Astrocyte (in vitro differentiated cells and primary cell): ENCODE measurements around the gene CBX2. TPM values are rescaled to one million over a fixed set of nuclear protein-coding genes. Genes with fewer than 3 reads are reported as not detected.
A peak's percentile ranks its signal among the peaks of the same experiment; 100 is the strongest.

Experiments used
- DNase-seq: peaks from one replicate; pipeline ENCODE4 v3.0.0-alpha.2; 2010; ENCODE audit warnings: low read depth
- FAIRE-seq: peaks from 2 replicates; lab custom pipeline; 2011; peaks lifted over from hg19 to GRCh38; lab: Jason Lieb, UNC
- H2AFZ ChIP-seq: 2 replicates; pipeline ENCODE4 v1.6.0; 2012; ENCODE audit warnings: low read depth, low read length, inconsistent platforms
- H3K27ac ChIP-seq: 2 replicates; pipeline ENCODE4 v1.5.1; 2011; ENCODE audit warnings: low read depth, low read length, inconsistent platforms
- H3K27me3 ChIP-seq: 2 replicates; pipeline ENCODE4 v1.6.0; 2011; ENCODE audit warnings: low read length, inconsistent platforms; ENCODE audit not compliant: insufficient read depth
- H3K36me3 ChIP-seq: 2 replicates; pipeline ENCODE4 v1.5.1; 2011; ENCODE audit warnings: low read length, inconsistent platforms; ENCODE audit not compliant: insufficient read depth
- H3K4me1 ChIP-seq: 2 replicates; pipeline ENCODE4 v1.5.1; 2011; ENCODE audit warnings: low read length, inconsistent platforms; ENCODE audit not compliant: insufficient read depth
- H3K4me2 ChIP-seq: 2 replicates; pipeline ENCODE4 v1.6.0; 2012; ENCODE audit warnings: low read length, inconsistent platforms
- H3K4me3 ChIP-seq: 2 replicates; pipeline ENCODE4 v1.5.1; 2011; ENCODE audit warnings: low read depth, mild to moderate bottlenecking, low read length, inconsistent platforms; ENCODE audit not compliant: insufficient read depth
- H3K79me2 ChIP-seq: 2 replicates; pipeline ENCODE4 v1.6.0; 2012; ENCODE audit warnings: mild to moderate bottlenecking, low read length, inconsistent platforms; ENCODE audit not compliant: insufficient read depth
- H3K9ac ChIP-seq: 2 replicates; pipeline ENCODE4 v1.6.0; 2012; ENCODE audit warnings: mild to moderate bottlenecking, low read length, inconsistent platforms
- H3K9me3 ChIP-seq: 2 replicates; pipeline ENCODE4 v1.5.1; 2012; ENCODE audit warnings: low read depth, mild to moderate bottlenecking, low read length, inconsistent platforms; ENCODE audit not compliant: insufficient read depth
- H4K20me1 ChIP-seq: 2 replicates; pipeline ENCODE4 v1.6.0; 2012; ENCODE audit warnings: low read length, inconsistent platforms; ENCODE audit not compliant: insufficient read depth
- H3K27ac Mint-ChIP-seq: one replicate; pipeline ENCODE4 v1.8.0; 2021; ENCODE audit warnings: mild to moderate bottlenecking, mixed read lengths; ENCODE audit not compliant: unreplicated experiment
- H3K27me3 Mint-ChIP-seq: one replicate; pipeline ENCODE4 v1.8.0; 2021; ENCODE audit warnings: low read depth, mixed read lengths; ENCODE audit not compliant: unreplicated experiment
- H3K36me3 Mint-ChIP-seq: one replicate; pipeline ENCODE4 v1.8.0; 2021; ENCODE audit warnings: low read depth, mixed read lengths; ENCODE audit not compliant: unreplicated experiment
- H3K4me1 Mint-ChIP-seq: one replicate; pipeline ENCODE4 v1.8.0; 2021; ENCODE audit warnings: low read depth, mixed read lengths; ENCODE audit not compliant: unreplicated experiment
- H3K4me3 Mint-ChIP-seq: one replicate; pipeline ENCODE4 v1.8.0; 2021; ENCODE audit warnings: mild to moderate bottlenecking, moderate library complexity, mixed read lengths; ENCODE audit not compliant: unreplicated experiment
- H3K9me3 Mint-ChIP-seq: one replicate; pipeline ENCODE4 v1.8.0; 2021; ENCODE audit warnings: mild to moderate bottlenecking, mixed read lengths; ENCODE audit not compliant: unreplicated experiment
- CTCF ChIP-seq: IDR thresholded peaks from 2 replicates; pipeline ENCODE4 v1.5.1; 2011; ENCODE audit warnings: low read depth, mild to moderate bottlenecking, inconsistent platforms, low read length, moderate library complexity; ENCODE audit not compliant: insufficient read depth
- EZH2 ChIP-seq: IDR thresholded peaks from 2 replicates; pipeline ENCODE4 v1.6.1; 2012; ENCODE audit warnings: mild to moderate bottlenecking, low read length, inconsistent platforms; ENCODE audit not compliant: insufficient read depth
- total RNA-seq: library from RNA; stranded (reverse); gene quantifications from 2 replicates; pipeline ENCODE4 v1.2.1, GENCODE V29; 2021

Gene CBX2
- total RNA-seq, 1 donor from 2014 or later, result 6.7 TPM

- Histone ChIP-seq H3K4me1 (peaks cover 5% of the 10 kb centered on the region), H3K79me2 (no peaks in the 10 kb centered on the region), H3K4me2 (no peak overlapping the region), H2AFZ (no peak overlapping the region), H3K36me3 (no peaks in the 10 kb centered on the region), H3K27me3 (peaks cover 43% of the 10 kb centered on the region), H3K9me3 (no peaks in the 10 kb centered on the region), H3K27ac (no peak overlapping the region), H3K4me3 (no peak overlapping the region), H4K20me1 (no peaks in the 10 kb centered on the region), H3K9ac (no peak overlapping the region)
- DNase-seq (no peak), FAIRE-seq (no peak)
- peaks cover 55% of the 10 kb centered on the region for H3K27me3 Mint-ChIP-seq
- peaks cover 9% of the 10 kb centered on the region for H3K4me1 Mint-ChIP-seq
- H3K9me3 Mint-ChIP-seq, result no peaks in the 10 kb centered on the region
- no peaks in the 10 kb centered on the region for H3K36me3 Mint-ChIP-seq
- H3K4me3 Mint-ChIP-seq, result no peak overlapping the region
- no peak for TF ChIP-seq CTCF
- no peak for TF ChIP-seq EZH2
- no peak overlapping the region for H3K27ac Mint-ChIP-seq
Observed at GRCh38 chr17:79746889-79747507, 30.9 kb upstream of the CBX2 start.

GRCh38 chr17:79747508-79748294 lies 30.2 kb upstream of the CBX2 start:
- H3K4me1 ChIP-seq, result peaks cover 5% of the 10 kb centered on the region
- H3K4me2 ChIP-seq, result peak overlapping the region; percentile 59
- peaks cover 40% of the 10 kb centered on the region for H3K27me3 ChIP-seq
- Mint-ChIP-seq H3K9me3 (no peaks in the 10 kb centered on the region), H3K4me1 (peaks cover 9% of the 10 kb centered on the region), H3K27ac (no peak overlapping the region), H3K4me3 (no peak overlapping the region), H3K27me3 (peaks cover 53% of the 10 kb centered on the region), H3K36me3 (no peaks in the 10 kb centered on the region)
- H3K36me3 ChIP-seq, result no peaks in the 10 kb centered on the region
- H3K79me2 ChIP-seq, result no peaks in the 10 kb centered on the region
- H3K4me3 ChIP-seq, result no peak overlapping the region
- H3K9ac ChIP-seq, result no peak overlapping the region
- TF ChIP-seq CTCF (no peak), EZH2 (peak; percentile 97)
- H3K27ac ChIP-seq, result no peak overlapping the region
- DNase-seq (no peak), FAIRE-seq (no peak)
- H3K9me3 ChIP-seq, result no peaks in the 10 kb centered on the region
- no peaks in the 10 kb centered on the region for H4K20me1 ChIP-seq
- H2AFZ ChIP-seq, result no peak overlapping the region
